Gastroesophageal sphincter (tissue), 3 donors: ENCODE results near the gene PODN.

Experiments used
- EP300 ChIP-seq: sonication (generic); formaldehyde crosslinking; IDR thresholded peaks from one replicate; pipeline ENCODE4 v1.6.1; 2017; ENCODE audit warnings: antibody characterized with exemption, mild to moderate bottlenecking
- POLR2A ChIP-seq, 2 donors: fragments of 450-650 bp; IDR thresholded peaks; one replicate each; pipeline ENCODE4 v1.6.1; 2017; ENCODE audit warnings: antibody characterized with exemption in 2 of 2, mild to moderate bottlenecking in 2 of 2, moderate library complexity in 1 of 2
- POLR2AphosphoS5 ChIP-seq: sonication (generic); formaldehyde crosslinking; IDR thresholded peaks from one replicate; pipeline ENCODE4 v1.6.1; 2017; ENCODE audit warnings: antibody characterized with exemption
- TF ChIP-seq, protein P1 (sequence below), 4 experiments: fragments of 200-600 bp in 2 of 4; fragments of 450-650 bp in 2 of 4; sonication (generic) in 1 of 4; IDR thresholded peaks; one replicate each; pipeline ENCODE4 v1.5.1; 2017 to 2019; ENCODE audit warnings: antibody characterized with exemption in 4 of 4, mild to moderate bottlenecking in 2 of 4, moderate library complexity in 2 of 4

DNA sequence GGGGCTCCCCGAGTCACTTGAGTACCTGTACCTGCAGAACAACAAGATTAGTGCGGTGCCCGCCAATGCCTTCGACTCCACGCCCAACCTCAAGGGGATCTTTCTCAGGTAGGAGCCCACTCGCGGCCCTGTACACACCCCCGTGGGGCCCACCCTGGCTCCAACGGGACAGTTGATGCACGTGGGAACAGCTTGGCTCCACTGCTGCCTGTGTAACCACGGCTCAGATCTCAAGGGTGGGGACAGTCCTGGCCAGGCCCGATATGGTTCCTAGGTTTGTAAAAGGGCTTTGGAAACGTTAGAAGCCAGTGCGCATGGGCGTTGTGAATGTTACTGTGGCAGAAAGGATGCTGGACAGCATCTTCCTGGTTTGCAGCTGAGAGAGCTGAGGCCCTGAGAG, 18.8 kb downstream of the PODN start:
- TF ChIP-seq, protein P1, sequence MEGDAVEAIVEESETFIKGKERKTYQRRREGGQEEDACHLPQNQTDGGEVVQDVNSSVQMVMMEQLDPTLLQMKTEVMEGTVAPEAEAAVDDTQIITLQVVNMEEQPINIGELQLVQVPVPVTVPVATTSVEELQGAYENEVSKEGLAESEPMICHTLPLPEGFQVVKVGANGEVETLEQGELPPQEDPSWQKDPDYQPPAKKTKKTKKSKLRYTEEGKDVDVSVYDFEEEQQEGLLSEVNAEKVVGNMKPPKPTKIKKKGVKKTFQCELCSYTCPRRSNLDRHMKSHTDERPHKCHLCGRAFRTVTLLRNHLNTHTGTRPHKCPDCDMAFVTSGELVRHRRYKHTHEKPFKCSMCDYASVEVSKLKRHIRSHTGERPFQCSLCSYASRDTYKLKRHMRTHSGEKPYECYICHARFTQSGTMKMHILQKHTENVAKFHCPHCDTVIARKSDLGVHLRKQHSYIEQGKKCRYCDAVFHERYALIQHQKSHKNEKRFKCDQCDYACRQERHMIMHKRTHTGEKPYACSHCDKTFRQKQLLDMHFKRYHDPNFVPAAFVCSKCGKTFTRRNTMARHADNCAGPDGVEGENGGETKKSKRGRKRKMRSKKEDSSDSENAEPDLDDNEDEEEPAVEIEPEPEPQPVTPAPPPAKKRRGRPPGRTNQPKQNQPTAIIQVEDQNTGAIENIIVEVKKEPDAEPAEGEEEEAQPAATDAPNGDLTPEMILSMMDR (IDR thresholded peaks at IDR 0.05) = no peak
- TF ChIP-seq POLR2A (IDR thresholded peaks at IDR 0.05) (no peak), POLR2AphosphoS5 (no peak), EP300 (no peak)
